T-helper 1 cell (primary cell): ENCODE measurements around the gene SLC36A2.
"Not testable (repeated sequence)": the region's sequence is repeated elsewhere in the genome, so short reads cannot be mapped to it uniquely, and the experiment has no call there.

Source experiments
- DNase-seq, 5 donors: peaks; one replicate each; pipeline ENCODE4 v3.0.0-alpha.2; 2012 to 2020
- total RNA-seq, 4 donors: gene quantifications; one replicate each; lab custom pipeline; 2026; lab: John Stamatoyannopoulos, UW

SLC36A2 gene
- total RNA-seq = 0 reads per million in 4 donors

- no peak for DNase-seq
These were observed at the start of gene SLC36A2 for GRCh38 chr5:151347369-151347768. Gene SLC36A2 (minus strand): TSS chr5:151347559. CDS start chr5:151347460, 99 bp downstream.

- DNase-seq = no peak
These were observed 41.6 kb upstream of the SLC36A2 start for GRCh38 chr5:151388960-151389359.

- DNase-seq = no peak
These were observed 36.7 kb upstream of the SLC36A2 start for GRCh38 chr5:151384106-151384505.

GRCh38 chr5:151383011-151383410 is 35.7 kb upstream of the SLC36A2 start:
- no peak for DNase-seq

- DNase-seq = no peak
These were observed 35.2 kb upstream of the SLC36A2 start for GRCh38 chr5:151382576-151382975.

GRCh38 chr5:151381899-151382298 is 34.5 kb upstream of the SLC36A2 start:
- DNase-seq = no peak

GRCh38 chr5:151378616-151379015 is 31.3 kb upstream of the SLC36A2 start:
- no peak for DNase-seq

- DNase-seq = no peak
These were observed 27.2 kb upstream of the SLC36A2 start for GRCh38 chr5:151374539-151374938.

- DNase-seq = not testable (repeated sequence)
These were observed 19.7 kb upstream of the SLC36A2 start for GRCh38 chr5:151367038-151367437.

GRCh38 chr5:151363673-151364072 is 16.3 kb upstream of the SLC36A2 start:
- no peak for DNase-seq

GRCh38 chr5:151362970-151363369 is 15.6 kb upstream of the SLC36A2 start:
- DNase-seq = no peak

- DNase-seq = no peak
These were observed 12.0 kb upstream of the SLC36A2 start for GRCh38 chr5:151359391-151359790.

- no peak for DNase-seq
These were observed 10.4 kb upstream of the SLC36A2 start for GRCh38 chr5:151357792-151358191.

GRCh38 chr5:151357097-151357496 is 9.7 kb upstream of the SLC36A2 start:
- DNase-seq = no peak

- DNase-seq = no peak
These were observed 4.3 kb upstream of the SLC36A2 start for GRCh38 chr5:151351671-151352070.

GRCh38 chr5:151348789-151349188 is 1.4 kb upstream of the SLC36A2 start:
- no peak for DNase-seq

- no peak for DNase-seq
These were observed 1.4 kb downstream of the SLC36A2 start for GRCh38 chr5:151345808-151346478.

GRCh38 chr5:151345187-151345807 is 2.1 kb downstream of the SLC36A2 start:
- DNase-seq = no peak

GRCh38 chr5:151344088-151344487 is 3.3 kb downstream of the SLC36A2 start:
- DNase-seq = no peak

- no peak for DNase-seq
These were observed 7.4 kb downstream of the SLC36A2 start for GRCh38 chr5:151340004-151340403.

GRCh38 chr5:151338734-151339133 is 8.6 kb downstream of the SLC36A2 start:
- no peak for DNase-seq

- no peak for DNase-seq
These were observed 14.5 kb downstream of the SLC36A2 start for GRCh38 chr5:151332857-151333256.

- no peak for DNase-seq
These were observed 18.6 kb downstream of the SLC36A2 start for GRCh38 chr5:151328734-151329133.

- no peak for DNase-seq
These were observed 19.8 kb downstream of the SLC36A2 start for GRCh38 chr5:151327585-151327984.

- no peak for DNase-seq
These were observed 21.1 kb downstream of the SLC36A2 start for GRCh38 chr5:151326266-151326665.
